ENCODE data around the gene CD83. TPM values are rescaled to one million over a fixed set of nuclear protein-coding genes. Genes with fewer than 3 reads are reported as not detected.

The CD83 gene
- total and polyA plus RNA-seq, 2 of the 8 experiments (the other 6 are each of a cell fraction or from before 2014, with no cell fraction given) = 4.6 to 8.5 TPM

- no peak for TF ChIP-seq SIN3A (conservative IDR thresholded peaks at IDR 0.05 in 1 of 2, IDR thresholded peaks at IDR 0.05 in 1 of 2; ENCODE audit: low read depth in 1 of 2, low read length in 2 of 2)
Observed at GRCh38 chr6:14120546-14120945, 3.0 kb downstream of the CD83 start (continued).
